HEK293 (cell line): Measurements from ENCODE around the gene EXTL1.

ENCODE experiments used
- CTCF ChIA-PET: fragments of 350-600 bp; formaldehyde crosslinking; extraction: SDS; loops from one replicate; lab custom pipeline; 2021; ENCODE audit warnings: antibody characterized with exemption; lab: Yijun Ruan, JAX
- POLR2A ChIA-PET: fragments of 300-600 bp; formaldehyde crosslinking; extraction: SDS; loops from one replicate; lab custom pipeline; 2020; ENCODE audit warnings: antibody characterized with exemption, inconsistent platforms; lab: Yijun Ruan, JAX
- H3K27ac ChIP-seq: fragments of 200-500 bp; sonication (Bioruptor generic); 2 replicates; pipeline ENCODE4 v1.5.1; 2014; ENCODE audit warnings: low read depth, low read length, control low read depth, inconsistent platforms; ENCODE audit errors: extremely low read depth
- H3K36me3 ChIP-seq, 2 experiments: fragments of 200-500 bp in 1 of 2; sonication (Bioruptor generic) in 1 of 2; 1 replicate in 1 of 2; 2 replicates in 1 of 2; pipeline ENCODE4 v1.5.1; 2014 to 2017; ENCODE audit warnings: inconsistent platforms in 2 of 2, low read length in 2 of 2; ENCODE audit not compliant: control insufficient read depth in 2 of 2, insufficient read depth in 1 of 2
- H3K4me1 ChIP-seq: fragments of 200-500 bp; sonication (Bioruptor generic); 2 replicates; pipeline ENCODE4 v1.5.1; 2014; ENCODE audit warnings: mild to moderate bottlenecking, low read length, inconsistent platforms; ENCODE audit not compliant: control insufficient read depth, insufficient read depth
- H3K4me3 ChIP-seq: 2 replicates; pipeline ENCODE4 v1.5.1; 2011; ENCODE audit warnings: low read depth, mild to moderate bottlenecking, control low read depth, low read length, moderate library complexity
- H3K9me3 ChIP-seq: fragments of 200-500 bp; sonication (Bioruptor generic); 2 replicates; pipeline ENCODE4 v1.5.1; 2014; ENCODE audit warnings: low read depth, low read length, inconsistent platforms; ENCODE audit not compliant: control insufficient read depth, insufficient read depth
- GLI2 ChIP-seq: fragments of 450-650 bp; formaldehyde crosslinking; IDR thresholded peaks from 2 replicates; pipeline ENCODE4; 2017; ENCODE audit warnings: missing biosample characterization, missing genetic modification characterization, low read depth, borderline replicate concordance
- INSM2 ChIP-seq: fragments of 450-650 bp; formaldehyde crosslinking; IDR thresholded peaks from 2 replicates; pipeline ENCODE4 v1.5.1; 2016; ENCODE audit warnings: missing biosample characterization, missing genetic modification characterization
- TSHZ1 ChIP-seq: fragments of 450-650 bp; formaldehyde crosslinking; IDR thresholded peaks from 2 replicates; pipeline ENCODE4 v1.5.1; 2016; ENCODE audit warnings: missing biosample characterization, missing genetic modification characterization, borderline replicate concordance
- ZFHX2 ChIP-seq: fragments of 450-650 bp; formaldehyde crosslinking; conservative IDR thresholded peaks from 2 replicates; pipeline ENCODE4 v1.5.1; 2016; ENCODE audit warnings: missing biosample characterization, missing genetic modification characterization
- ZNF394 ChIP-seq: fragments of 450-650 bp; formaldehyde crosslinking; IDR thresholded peaks from 2 replicates; pipeline ENCODE4 v1.5.1; 2016; ENCODE audit warnings: missing biosample characterization, missing genetic modification characterization, mild to moderate bottlenecking, moderate library complexity, borderline replicate concordance
- ZNF521 ChIP-seq: fragments of 450-650 bp; formaldehyde crosslinking; IDR thresholded peaks from 2 replicates; pipeline ENCODE4 v1.5.1; 2017; ENCODE audit warnings: missing biosample characterization, mild to moderate bottlenecking, missing genetic modification characterization
- ZNF629 ChIP-seq: fragments of 450-650 bp; formaldehyde crosslinking; IDR thresholded peaks from 2 replicates; pipeline ENCODE4 v1.5.1; 2017; ENCODE audit warnings: missing biosample characterization, missing genetic modification characterization
- ZNF664 ChIP-seq: fragments of 450-650 bp; formaldehyde crosslinking; IDR thresholded peaks from 2 replicates; pipeline ENCODE4 v1.5.1; 2016; ENCODE audit warnings: missing biosample characterization, missing genetic modification characterization
- ZNF701 ChIP-seq: fragments of 450-650 bp; formaldehyde crosslinking; IDR thresholded peaks from 2 replicates; pipeline ENCODE4 v1.5.1; 2016; ENCODE audit warnings: missing biosample characterization, missing genetic modification characterization
- ZNF785 ChIP-seq: fragments of 450-650 bp; formaldehyde crosslinking; IDR thresholded peaks from 2 replicates; pipeline ENCODE4 v1.5.1; 2016; ENCODE audit warnings: missing biosample characterization, missing genetic modification characterization
- ZSCAN23 ChIP-seq: fragments of 450-650 bp; formaldehyde crosslinking; IDR thresholded peaks from 2 replicates; pipeline ENCODE4 v1.5.1; 2016; ENCODE audit warnings: missing biosample characterization, missing genetic modification characterization
- TF ChIP-seq, protein P1 (sequence below): fragments of 450-650 bp; formaldehyde crosslinking; conservative IDR thresholded peaks from 2 replicates; pipeline ENCODE4 v1.5.1; 2016; ENCODE audit warnings: low read depth, missing biosample characterization, missing genetic modification characterization
- TF ChIP-seq, protein P2 (sequence below): fragments of 450-650 bp; formaldehyde crosslinking; IDR thresholded peaks from 2 replicates; pipeline ENCODE4 v1.5.1; 2017; ENCODE audit warnings: missing biosample characterization, mild to moderate bottlenecking, missing genetic modification characterization, moderate library complexity

Gene EXTL1

DNA sequence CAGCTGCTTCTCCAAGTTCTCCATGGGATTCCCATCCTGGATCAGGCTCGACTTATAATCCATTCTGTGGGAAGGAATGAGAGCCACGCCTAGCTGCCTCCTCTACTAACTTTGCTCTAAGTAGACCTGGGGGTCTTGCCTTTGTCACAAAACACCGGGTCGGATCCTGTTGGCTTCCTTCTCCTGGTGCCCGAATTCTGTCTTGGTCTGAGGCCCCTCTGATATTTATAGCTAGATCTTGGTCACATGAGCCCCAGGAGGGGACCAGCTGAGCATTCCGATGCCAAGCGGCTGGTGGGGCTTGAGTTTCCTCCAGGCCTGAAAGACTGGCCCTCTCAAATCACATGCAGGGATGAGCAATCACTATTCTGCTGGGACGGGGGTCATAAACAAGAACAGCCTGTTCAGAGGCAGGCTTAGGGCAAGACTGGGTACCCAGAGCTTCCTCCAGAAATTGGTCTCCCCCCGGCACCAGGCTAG is 45.9 kb downstream of the EXTL1 start, which contains the start of gene TRIM63:
TRIM63 (minus strand) TSS at position 199 of the 480 bp plus-strand sequence; CDS start at position 63, 136 bp downstream.
- Histone ChIP-seq H3K27ac (no peak within 1 kb of the TSS), H3K4me1 (no peaks in the 10 kb centered on the region), H3K36me3 (no peaks in the 10 kb centered on the region), H3K4me3 (no peak within 1 kb of the TSS), H3K9me3 (no peaks in the 10 kb centered on the region)
- POLR2A ChIA-PET, result interaction anchor here (0.6 kb wide), 1 partner anchor 72 kb away, joined by 11 read pairs; no protein-coding TSS in a partner anchor
- TF ChIP-seq, protein P1, sequence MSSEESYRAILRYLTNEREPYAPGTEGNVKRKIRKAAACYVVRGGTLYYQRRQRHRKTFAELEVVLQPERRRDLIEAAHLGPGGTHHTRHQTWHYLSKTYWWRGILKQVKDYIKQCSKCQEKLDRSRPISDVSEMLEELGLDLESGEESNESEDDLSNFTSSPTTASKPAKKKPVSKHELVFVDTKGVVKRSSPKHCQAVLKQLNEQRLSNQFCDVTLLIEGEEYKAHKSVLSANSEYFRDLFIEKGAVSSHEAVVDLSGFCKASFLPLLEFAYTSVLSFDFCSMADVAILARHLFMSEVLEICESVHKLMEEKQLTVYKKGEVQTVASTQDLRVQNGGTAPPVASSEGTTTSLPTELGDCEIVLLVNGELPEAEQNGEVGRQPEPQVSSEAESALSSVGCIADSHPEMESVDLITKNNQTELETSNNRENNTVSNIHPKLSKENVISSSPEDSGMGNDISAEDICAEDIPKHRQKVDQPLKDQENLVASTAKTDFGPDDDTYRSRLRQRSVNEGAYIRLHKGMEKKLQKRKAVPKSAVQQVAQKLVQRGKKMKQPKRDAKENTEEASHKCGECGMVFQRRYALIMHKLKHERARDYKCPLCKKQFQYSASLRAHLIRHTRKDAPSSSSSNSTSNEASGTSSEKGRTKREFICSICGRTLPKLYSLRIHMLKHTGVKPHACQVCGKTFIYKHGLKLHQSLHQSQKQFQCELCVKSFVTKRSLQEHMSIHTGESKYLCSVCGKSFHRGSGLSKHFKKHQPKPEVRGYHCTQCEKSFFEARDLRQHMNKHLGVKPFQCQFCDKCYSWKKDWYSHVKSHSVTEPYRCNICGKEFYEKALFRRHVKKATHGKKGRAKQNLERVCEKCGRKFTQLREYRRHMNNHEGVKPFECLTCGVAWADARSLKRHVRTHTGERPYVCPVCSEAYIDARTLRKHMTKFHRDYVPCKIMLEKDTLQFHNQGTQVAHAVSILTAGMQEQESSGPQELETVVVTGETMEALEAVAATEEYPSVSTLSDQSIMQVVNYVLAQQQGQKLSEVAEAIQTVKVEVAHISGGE (tag by site-specific recombination), result no peak
- TF ChIP-seq, protein P2, sequence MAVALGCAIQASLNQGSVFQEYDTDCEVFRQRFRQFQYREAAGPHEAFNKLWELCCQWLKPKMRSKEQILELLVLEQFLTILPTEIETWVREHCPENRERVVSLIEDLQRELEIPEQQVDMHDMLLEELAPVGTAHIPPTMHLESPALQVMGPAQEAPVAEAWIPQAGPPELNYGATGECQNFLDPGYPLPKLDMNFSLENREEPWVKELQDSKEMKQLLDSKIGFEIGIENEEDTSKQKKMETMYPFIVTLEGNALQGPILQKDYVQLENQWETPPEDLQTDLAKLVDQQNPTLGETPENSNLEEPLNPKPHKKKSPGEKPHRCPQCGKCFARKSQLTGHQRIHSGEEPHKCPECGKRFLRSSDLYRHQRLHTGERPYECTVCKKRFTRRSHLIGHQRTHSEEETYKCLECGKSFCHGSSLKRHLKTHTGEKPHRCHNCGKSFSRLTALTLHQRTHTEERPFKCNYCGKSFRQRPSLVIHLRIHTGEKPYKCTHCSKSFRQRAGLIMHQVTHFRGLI (tag by site-specific recombination), result peak; percentile 37; the same call in 1 of the 2 replicates
- CTCF ChIA-PET, result interaction anchor here (0.8 kb wide), 1 partner anchor 36 kb away, joined by 3 read pairs; no protein-coding TSS in a partner anchor

- Histone ChIP-seq H3K4me3 (no peak overlapping the region), H3K9me3 (no peaks in the 10 kb centered on the region), H3K36me3 (no peaks in the 10 kb centered on the region), H3K4me1 (no peaks in the 10 kb centered on the region), H3K27ac (no peak overlapping the region)
- ChIA-PET CTCF (interaction anchor here (0.9 kb wide), 1 partner anchor 10 kb away, joined by 3 read pairs; no protein-coding TSS in a partner anchor), POLR2A (no interaction called here)
- TF ChIP-seq ZNF701 (tag by site-specific recombination) (no peak), ZNF394 (tag by site-specific recombination) (no peak), ZNF664 (tag by site-specific recombination) (peak; percentile 81; the same call in 1 of the 2 replicates), ZNF521 (tag by site-specific recombination) (no peak), ZFHX2 (tag by site-specific recombination) (no peak), TSHZ1 (no peak), ZSCAN23 (tag by site-specific recombination) (no peak), GLI2 (no peak), ZNF629 (no peak)
These were observed 48.3 kb downstream of the EXTL1 start for GRCh38 chr1:26069941-26070295.

GRCh38 chr1:26070296-26070962 is 48.9 kb downstream of the EXTL1 start:
- Histone ChIP-seq H3K36me3 (no peaks in the 10 kb centered on the region), H3K4me1 (no peaks in the 10 kb centered on the region), H3K9me3 (no peaks in the 10 kb centered on the region), H3K27ac (no peak overlapping the region), H3K4me3 (no peak overlapping the region)
- ChIA-PET CTCF (interaction anchor here (0.9 kb wide), 1 partner anchor 10 kb away, joined by 3 read pairs; no protein-coding TSS in a partner anchor), POLR2A (no interaction called here)
- TF ChIP-seq INSM2, result no peak
- TF ChIP-seq ZNF785 (tag by site-specific recombination), result no peak
